HFF-Myc (cell line): ENCODE data around the gene FOSL1.

ENCODE experiments used
- DNase-seq: peaks from one replicate; pipeline ENCODE4 v3.0.0-alpha.2; 2011; ENCODE audit warnings: low read depth; ENCODE audit errors: extremely low read depth
- H3K4me3 ChIP-seq: replicated peaks from 2 replicates; pipeline ENCODE4 v1.5.1; 2011; ENCODE audit warnings: low read depth, mild to moderate bottlenecking, control low read depth, low read length
- TF ChIP-seq, protein P1 (sequence below): IDR thresholded peaks from 2 replicates; pipeline ENCODE4 v1.5.1; 2012; ENCODE audit warnings: mild to moderate bottlenecking, low read depth, low read length, control low read depth; ENCODE audit errors: missing control alignments

FOSL1 gene

DNA sequence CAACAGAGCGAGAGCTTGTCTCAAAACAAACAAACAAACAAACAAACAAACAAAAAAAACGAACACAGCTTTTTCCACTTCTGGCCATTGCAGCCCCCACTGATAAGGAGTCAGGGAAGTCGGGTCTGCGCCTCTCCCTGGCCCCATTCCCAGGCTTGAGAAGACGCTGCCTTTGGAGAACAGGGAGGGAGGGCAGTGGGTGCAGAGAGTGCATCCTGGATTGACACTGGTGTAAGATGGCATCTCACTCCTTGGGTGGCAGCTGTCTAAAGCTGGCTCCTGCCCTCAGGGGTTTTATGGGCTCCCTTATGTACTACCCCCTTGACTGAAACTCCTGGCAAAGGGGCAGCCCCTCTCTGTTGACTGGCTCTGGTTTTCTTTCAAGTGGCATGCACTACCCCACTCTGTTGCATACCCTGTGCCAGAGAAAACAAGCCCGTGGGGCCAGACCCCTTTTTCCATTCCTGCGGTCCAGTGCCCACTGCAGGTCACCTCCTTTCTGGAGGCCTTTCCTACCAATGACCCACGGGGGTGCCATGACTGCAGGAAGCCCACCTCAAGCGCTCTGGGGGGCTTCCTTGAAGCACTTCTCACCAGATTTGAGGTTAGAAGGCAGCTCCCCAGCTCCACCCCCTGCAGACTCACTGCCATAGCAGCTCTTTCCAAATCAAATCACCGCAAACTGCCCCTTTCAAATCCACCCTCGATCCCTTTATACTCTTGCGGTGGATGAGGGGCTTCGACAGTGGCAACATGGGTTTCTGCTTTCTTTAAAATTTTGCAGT, 31.8 kb upstream of the FOSL1 start:
- DNase-seq = no peak
- TF ChIP-seq, protein P1, sequence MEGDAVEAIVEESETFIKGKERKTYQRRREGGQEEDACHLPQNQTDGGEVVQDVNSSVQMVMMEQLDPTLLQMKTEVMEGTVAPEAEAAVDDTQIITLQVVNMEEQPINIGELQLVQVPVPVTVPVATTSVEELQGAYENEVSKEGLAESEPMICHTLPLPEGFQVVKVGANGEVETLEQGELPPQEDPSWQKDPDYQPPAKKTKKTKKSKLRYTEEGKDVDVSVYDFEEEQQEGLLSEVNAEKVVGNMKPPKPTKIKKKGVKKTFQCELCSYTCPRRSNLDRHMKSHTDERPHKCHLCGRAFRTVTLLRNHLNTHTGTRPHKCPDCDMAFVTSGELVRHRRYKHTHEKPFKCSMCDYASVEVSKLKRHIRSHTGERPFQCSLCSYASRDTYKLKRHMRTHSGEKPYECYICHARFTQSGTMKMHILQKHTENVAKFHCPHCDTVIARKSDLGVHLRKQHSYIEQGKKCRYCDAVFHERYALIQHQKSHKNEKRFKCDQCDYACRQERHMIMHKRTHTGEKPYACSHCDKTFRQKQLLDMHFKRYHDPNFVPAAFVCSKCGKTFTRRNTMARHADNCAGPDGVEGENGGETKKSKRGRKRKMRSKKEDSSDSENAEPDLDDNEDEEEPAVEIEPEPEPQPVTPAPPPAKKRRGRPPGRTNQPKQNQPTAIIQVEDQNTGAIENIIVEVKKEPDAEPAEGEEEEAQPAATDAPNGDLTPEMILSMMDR = no peak
- no peak overlapping the region for H3K4me3 ChIP-seq

DNA sequence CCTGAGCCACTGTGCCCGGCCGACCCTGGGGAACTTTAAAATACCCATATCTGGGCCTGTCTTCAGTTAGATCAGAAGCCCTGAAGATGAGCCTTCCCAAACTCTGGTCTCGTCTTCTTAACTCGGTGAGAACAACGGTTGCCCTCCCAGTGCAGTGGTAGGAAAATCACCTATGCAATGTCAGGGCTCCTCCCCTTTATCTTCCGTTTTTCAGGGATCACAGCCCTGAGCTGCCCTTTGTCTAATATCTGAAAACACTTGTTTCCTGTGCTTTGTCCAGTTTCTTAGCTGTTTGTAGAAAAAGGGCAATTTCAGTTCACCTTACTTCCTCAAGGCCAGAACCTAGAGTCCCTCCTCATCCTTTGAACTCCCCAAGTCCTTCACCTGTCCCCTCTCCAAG, 28.5 kb upstream of the FOSL1 start:
- H3K4me3 ChIP-seq = no peak overlapping the region
- TF ChIP-seq, protein P1 = no peak
- DNase-seq = no peak

DNA sequence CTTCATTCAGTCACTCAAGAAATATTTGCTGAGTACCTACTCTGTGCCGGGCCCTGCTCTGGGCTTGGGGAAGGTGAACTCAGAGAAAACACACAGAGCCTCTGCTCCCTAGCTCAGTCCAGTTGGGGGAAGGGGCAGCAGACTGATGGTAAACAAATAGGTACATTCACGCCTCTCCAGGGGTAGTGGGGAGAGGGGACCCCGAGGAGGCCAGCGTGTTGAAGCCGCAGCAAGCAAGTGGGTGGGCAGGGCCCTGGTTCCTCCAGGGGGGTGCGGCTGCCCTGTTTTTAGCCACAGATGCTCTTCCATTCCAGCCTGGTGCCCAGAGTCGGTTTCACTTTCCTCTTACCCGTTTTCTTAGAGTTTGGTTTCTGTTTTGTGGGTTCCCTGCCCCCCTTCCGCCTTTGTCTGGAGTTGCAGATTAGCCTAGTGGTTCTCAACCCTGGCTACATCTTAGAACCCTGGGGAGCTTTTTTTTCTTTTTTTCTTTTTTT, 27.8 kb upstream of the FOSL1 start:
- TF ChIP-seq, protein P1 = no peak
- DNase-seq = no peak
- H3K4me3 ChIP-seq = no peak overlapping the region

DNA sequence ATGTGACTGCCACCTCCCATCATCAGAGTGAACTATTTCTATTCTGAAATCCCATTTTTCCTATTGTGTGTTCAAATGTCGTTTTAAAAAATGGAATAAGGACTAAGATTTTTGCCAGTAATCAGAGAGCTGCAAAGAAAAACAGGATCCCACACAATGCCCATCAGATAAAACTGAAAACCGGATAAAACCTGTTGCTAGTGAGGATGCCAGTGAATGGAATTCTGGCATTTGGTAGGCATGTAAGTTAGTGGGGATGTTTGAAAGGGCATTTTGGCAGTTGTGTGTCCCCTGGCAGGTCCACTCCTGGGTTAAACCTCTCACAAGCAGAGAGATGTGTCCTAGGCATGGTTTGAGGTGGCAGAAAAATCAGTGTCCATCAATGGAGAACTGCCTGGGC, 25.2 kb upstream of the FOSL1 start:
- no peak for DNase-seq
- TF ChIP-seq, protein P1 = no peak
- H3K4me3 ChIP-seq = no peak overlapping the region

DNA sequence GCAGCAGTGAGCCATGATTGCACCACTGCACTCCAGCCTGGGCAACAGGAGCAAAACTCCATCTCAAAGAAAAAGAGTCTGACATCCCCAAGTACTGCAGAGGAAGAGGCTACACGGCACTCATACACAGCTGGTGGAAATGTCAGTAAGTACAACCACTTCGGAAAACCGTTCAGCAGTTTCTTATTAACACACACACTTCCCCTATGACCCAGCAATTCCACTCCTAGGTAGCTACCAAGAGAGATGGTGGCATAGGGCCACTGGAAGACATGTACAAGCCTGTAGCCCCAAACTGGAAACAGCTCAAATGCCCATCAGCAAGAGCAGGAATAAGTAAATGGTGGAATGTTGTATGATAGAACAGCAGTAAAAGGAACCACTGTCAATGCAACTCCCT, 22.4 kb upstream of the FOSL1 start:
- no peak for DNase-seq

DNA sequence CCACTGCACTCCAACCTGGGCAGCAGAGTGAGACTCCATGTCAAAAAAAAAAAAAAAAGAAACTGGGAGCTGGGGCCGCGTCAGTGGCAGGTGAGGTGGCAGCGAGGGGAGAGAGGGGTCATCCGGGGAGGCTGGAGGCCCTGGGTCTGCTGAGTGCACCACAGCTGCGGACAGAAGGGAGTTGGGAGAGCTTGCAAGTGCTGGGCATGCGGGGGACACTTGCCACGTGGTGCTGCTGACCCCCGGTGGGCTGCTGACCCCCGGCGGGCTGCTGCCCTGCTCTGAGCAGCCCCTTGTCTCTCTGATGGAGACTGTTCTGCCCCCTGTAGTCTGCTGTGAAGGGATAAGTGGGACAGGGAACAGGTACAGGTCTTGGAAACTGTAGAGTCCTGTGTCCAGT, 21.7 kb upstream of the FOSL1 start:
- no peak for DNase-seq
- no peak overlapping the region for H3K4me3 ChIP-seq
- TF ChIP-seq, protein P1 = no peak

More for the DNA sequence above, 22.4 kb upstream of the FOSL1 start:
- no peak overlapping the region for H3K4me3 ChIP-seq
- TF ChIP-seq, protein P1 = no peak

DNA sequence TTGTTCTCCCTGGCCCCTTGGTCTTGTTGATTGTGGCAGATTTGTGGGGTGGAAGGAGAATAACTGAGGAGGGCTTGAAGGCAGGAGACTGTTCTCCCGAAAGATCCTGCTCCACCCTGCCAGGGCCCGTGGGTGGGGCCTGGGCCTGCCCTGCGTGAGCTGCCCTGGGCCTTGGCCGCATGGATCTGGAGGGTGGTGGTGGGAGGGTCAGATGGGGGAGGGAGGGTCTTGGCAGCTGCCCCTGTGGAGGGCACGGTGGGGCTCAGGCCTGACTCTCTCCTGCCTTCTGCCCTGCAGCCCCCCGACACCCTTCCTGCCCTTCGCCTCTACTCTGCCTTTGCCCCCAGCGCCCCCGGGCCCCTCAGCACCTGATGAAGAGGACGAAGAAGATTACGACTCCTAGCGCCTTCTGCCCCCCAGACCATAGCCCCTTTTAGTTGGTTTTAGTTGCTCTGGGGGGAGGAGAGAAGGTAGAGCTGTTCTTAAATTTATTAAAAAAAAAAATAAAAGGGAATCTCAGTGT, 20.9 kb upstream of the FOSL1 start:
- TF ChIP-seq, protein P1 = no peak
- peak overlapping the region; percentile 78 for H3K4me3 ChIP-seq
- DNase-seq = no peak
